ENCODE data around the gene SUMO3.

GRCh38 chr21:44844256-44844655, 26.4 kb upstream of the SUMO3 start:
- TF ChIP-seq ZNF784 (CRISPR knock-in tag; IDR thresholded peaks at IDR 0.05; ENCODE audit: borderline replicate concordance) (no peak), MTF2 (CRISPR knock-in tag; IDR thresholded peaks at IDR 0.05; ENCODE audit: borderline replicate concordance) (no peak), TCF7 (IDR thresholded peaks at IDR 0.05; ENCODE audit: low read depth) (no peak), CTCF (CRISPR knock-in tag; IDR thresholded peaks at IDR 0.05) (no peak), KMT2B (CRISPR knock-in tag; IDR thresholded peaks at IDR 0.05) (no peak), ZKSCAN1 (IDR thresholded peaks at IDR 0.05; ENCODE audit: low read length) (no peak), CHD4 (IDR thresholded peaks at IDR 0.05; ENCODE audit: borderline replicate concordance, low read length) (no peak), MAX (IDR thresholded peaks at IDR 0.05) (no peak), SSRP1 (CRISPR knock-in tag; IDR thresholded peaks at IDR 0.05) (no peak), EP300 (IDR thresholded peaks at IDR 0.05; ENCODE audit: low read depth in 2 of 2, low read length in 2 of 2) (no peak), EP300 (CRISPR knock-in tag; IDR thresholded peaks at IDR 0.05; ENCODE audit: borderline replicate concordance) (no peak), GABPA (IDR thresholded peaks at IDR 0.05; ENCODE audit: low read depth, low read length) (no peak), GABPA (CRISPR knock-in tag; IDR thresholded peaks at IDR 0.05; ENCODE audit: low read depth) (no peak)
- TF ChIP-seq, protein P1, sequence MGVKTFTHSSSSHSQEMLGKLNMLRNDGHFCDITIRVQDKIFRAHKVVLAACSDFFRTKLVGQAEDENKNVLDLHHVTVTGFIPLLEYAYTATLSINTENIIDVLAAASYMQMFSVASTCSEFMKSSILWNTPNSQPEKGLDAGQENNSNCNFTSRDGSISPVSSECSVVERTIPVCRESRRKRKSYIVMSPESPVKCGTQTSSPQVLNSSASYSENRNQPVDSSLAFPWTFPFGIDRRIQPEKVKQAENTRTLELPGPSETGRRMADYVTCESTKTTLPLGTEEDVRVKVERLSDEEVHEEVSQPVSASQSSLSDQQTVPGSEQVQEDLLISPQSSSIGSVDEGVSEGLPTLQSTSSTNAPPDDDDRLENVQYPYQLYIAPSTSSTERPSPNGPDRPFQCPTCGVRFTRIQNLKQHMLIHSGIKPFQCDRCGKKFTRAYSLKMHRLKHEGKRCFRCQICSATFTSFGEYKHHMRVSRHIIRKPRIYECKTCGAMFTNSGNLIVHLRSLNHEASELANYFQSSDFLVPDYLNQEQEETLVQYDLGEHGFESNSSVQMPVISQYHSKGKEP (CRISPR knock-in tag; IDR thresholded peaks at IDR 0.05) = no peak
- TF ChIP-seq, protein P2, sequence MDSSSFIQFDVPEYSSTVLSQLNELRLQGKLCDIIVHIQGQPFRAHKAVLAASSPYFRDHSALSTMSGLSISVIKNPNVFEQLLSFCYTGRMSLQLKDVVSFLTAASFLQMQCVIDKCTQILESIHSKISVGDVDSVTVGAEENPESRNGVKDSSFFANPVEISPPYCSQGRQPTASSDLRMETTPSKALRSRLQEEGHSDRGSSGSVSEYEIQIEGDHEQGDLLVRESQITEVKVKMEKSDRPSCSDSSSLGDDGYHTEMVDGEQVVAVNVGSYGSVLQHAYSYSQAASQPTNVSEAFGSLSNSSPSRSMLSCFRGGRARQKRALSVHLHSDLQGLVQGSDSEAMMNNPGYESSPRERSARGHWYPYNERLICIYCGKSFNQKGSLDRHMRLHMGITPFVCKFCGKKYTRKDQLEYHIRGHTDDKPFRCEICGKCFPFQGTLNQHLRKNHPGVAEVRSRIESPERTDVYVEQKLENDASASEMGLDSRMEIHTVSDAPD (CRISPR knock-in tag; IDR thresholded peaks at IDR 0.05) = no peak
- TF ChIP-seq, protein P3, sequence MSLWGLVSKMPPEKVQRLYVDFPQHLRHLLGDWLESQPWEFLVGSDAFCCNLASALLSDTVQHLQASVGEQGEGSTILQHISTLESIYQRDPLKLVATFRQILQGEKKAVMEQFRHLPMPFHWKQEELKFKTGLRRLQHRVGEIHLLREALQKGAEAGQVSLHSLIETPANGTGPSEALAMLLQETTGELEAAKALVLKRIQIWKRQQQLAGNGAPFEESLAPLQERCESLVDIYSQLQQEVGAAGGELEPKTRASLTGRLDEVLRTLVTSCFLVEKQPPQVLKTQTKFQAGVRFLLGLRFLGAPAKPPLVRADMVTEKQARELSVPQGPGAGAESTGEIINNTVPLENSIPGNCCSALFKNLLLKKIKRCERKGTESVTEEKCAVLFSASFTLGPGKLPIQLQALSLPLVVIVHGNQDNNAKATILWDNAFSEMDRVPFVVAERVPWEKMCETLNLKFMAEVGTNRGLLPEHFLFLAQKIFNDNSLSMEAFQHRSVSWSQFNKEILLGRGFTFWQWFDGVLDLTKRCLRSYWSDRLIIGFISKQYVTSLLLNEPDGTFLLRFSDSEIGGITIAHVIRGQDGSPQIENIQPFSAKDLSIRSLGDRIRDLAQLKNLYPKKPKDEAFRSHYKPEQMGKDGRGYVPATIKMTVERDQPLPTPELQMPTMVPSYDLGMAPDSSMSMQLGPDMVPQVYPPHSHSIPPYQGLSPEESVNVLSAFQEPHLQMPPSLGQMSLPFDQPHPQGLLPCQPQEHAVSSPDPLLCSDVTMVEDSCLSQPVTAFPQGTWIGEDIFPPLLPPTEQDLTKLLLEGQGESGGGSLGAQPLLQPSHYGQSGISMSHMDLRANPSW (CRISPR knock-in tag; IDR thresholded peaks at IDR 0.05; ENCODE audit: borderline replicate concordance) = no peak
